HG02571 (cell line): ENCODE data around the gene NVL.
"Not testable (repeated sequence)": the region's sequence is repeated elsewhere in the genome, so short reads cannot be mapped to it uniquely, and the experiment has no call there.

Experiments
- ATAC-seq: cut with Tn5 transposase; IDR thresholded peaks from one replicate; pipeline ENCODE4 v1.9.1; 2021; ENCODE audit warnings: mild to moderate bottlenecking, moderate library complexity; ENCODE audit not compliant: unreplicated experiment

NVL gene

DNA sequence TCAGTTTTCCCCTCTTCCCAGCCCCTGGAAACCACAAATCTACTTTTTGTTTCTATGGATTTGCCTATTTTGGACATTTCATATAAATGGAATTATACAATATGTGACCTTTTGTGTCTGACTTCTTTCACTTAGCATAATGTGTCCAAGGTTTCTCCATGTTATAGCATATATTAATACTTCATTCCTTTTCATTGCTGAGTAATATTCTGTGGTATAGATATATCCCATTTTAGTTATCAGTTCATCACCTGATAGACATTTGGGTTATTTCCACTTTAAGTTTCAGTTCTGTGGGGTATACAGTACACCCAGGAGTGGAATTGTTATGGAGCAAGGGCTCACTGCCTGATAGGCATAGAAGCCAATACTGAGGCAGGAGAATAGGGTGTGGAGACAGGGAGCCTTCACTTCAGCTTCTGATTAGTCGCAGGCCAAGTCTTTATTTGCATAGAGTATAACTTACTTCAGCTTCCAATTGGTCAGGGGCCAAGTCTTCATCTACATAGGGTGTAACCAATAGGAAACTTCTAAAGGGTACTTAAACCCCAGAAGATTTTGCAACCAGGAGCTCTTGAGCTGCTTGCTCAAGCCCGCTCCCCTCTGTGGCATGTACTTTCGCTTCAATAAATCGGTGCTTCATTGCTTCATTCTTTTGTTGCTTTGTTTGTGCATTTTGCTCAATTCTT is 8.3 kb upstream of the NVL start:
- ATAC-seq, result no peak

DNA sequence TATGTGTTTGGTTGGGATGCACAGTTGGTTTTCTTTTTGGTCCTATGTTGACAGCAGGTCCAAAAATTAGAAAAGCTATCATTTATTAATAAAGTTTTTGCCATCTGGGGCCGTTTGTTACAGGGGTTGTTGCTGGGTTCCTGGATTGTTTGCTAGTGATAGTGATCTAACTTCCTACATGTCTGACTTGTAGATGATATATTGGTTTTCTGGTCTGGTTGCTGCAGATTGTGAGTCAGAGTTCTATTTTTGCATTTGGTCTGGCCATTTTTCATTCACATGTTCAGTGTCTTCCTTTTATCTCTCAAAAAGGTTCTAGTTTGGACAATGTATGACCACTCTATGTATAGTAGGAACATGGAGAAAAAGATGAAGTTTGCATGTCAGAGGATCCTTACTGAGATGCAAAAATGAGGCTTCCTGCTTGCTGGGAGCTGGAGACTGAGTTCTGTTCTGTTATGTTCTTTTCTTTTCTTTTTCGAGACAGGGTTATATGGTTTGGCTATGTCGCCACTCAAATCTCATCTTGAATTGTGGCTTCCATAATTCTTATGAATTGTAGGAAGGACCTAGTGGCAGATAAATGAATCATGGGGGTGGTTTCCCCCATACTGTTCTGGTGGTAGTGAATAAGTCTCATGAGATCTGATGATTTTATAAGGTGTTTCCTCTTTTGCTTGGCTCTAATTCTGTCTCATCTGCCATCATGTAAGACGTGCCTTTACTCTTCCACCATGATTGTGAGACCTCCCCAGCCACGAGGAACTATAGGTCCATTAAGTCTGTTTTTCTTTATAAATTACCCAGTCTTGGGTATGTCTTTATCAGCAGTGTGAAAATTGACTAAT is 4.2 kb upstream of the NVL start:
- no peak for ATAC-seq

DNA sequence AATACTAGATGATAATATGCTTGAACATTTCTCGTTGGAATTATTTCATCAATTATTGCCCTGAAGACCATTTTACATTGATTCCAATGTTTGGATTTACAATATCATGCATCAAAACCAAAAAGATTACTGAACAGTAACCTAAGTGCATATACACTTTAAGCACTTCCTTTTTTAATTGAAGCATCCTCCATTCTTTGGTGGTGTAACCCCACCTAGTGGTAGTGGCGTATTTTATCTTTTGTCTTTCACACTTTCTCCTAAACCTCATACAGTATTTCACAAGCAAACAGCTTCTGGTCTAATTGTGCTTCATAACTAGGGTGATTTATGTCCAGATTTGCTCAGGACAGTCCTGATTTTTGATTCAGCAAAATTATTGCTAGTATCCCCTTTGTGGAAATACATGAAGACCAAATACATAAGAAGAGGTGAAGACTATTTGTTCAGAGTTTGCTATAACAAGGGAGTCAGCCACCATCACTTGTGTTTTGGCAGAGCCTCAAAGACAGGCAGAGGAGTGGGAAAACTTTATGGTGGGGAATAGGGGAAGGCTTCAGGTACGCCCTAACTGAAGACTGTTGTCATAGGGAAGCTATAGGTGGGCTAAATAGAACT is 3.4 kb upstream of the NVL start:
- ATAC-seq, result peak; percentile 38

DNA sequence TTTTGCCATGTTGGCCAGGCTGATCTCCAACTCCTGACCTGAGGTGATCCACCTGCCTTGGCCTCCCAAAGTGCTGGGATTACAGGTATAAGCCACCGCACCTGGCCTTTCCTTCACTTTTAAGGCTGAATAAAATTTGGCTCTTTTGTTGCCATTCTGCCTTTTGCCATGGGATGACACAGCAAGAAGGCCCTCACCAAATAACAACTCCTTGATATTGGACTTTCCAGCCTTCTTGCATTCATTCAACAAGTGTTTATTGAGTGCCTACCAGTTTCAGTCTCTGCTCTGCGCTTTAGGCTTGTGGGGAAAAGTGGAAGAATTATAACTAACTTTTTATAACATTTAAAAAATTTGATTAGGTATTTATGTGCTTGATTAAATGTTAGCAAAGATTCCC is 1.9 kb upstream of the NVL start:
- ATAC-seq, result no peak

DNA sequence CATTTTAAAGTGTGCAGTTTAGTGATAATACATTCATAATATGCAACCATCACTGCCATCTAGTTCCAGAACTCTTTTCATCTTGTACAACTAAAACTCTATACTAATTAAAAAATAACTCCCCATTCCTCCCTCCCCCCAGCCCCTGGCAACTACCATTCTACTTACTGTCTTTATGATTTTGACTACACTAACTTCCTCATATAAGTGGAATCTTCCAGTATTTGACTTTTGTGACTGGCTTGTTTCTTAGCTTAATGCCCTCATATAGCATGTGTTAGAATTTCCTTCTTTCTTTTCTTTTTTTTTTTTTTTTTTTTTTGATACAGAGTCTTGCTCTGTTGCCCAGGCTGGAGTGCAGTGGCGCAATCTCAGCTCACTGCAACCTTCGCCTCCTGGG is 1.4 kb upstream of the NVL start:
- ATAC-seq, result no peak

DNA sequence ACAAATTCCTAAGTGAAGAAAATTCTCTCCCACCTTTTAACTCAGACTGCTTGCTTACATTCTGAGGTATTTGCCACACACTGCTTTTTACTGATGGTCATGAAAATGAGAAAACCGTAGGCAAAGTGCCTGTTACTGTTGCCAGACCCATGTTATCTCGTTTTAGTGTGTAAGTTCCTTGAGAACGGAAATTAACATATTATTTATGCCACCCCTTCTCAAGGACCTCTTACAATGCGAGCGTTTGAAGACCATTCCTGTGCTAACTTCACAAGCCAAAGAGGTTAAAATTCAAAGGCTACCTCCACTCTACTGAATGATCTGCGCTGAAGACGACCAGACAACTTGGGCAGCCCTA is 509 bp downstream of the NVL start:
- no peak for ATAC-seq

DNA sequence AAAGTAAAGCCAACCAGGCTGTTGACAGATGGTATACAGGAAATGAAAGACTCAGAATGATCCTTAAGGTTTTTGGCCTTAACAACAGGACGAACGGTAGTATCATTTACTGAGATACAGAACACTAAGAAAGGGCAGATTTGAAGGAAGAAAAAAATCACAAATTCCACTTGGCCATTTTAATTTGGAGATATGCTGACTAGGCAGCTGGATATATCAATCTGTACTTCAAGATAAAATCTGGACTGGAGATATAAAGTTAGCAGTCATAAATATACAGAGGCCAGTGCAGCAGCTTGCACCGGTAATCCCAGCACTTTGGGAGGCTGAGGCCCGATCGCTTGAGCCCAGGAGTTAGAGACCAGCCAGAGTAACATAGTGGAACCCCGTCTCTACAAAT is 1.3 kb downstream of the NVL start:
- ATAC-seq, result no peak

DNA sequence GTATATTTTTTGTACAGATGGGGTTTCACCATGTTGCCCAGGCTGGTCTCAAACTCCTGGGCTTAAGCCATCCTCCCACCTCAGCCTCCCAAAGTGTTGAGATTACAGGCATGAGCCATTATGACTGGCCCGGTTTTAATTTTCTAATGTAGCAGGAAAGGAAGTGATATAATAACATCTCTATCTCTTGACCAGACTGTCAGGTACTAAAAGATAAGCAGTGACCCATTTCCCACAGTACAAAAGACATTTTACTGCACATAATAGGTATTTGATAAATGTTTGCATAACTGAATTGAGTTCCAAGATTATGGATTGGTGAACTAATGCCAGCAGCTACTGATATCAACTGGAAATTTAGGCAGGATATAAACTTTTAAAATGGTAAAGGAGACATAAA is 4.0 kb downstream of the NVL start:
- no peak for ATAC-seq

DNA sequence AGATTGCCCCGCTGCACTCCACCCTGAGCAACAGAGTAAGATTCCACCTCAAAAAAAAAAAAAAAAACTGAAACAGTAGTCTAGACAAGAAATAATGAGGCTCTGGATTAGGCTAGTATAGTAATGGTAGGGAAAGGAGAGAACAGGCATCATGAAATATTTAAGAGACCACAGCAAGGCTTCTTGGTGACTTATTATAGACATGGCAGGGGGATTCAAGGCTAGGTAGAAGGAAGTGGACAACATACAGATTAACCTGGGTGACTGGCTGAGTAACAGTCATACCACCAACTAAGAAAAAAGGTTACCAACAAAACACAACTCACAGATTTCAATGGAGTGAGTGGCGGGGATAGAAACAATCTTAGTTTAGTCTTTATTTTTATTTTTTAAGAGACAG is 8.3 kb downstream of the NVL start:
- ATAC-seq, result no peak

DNA sequence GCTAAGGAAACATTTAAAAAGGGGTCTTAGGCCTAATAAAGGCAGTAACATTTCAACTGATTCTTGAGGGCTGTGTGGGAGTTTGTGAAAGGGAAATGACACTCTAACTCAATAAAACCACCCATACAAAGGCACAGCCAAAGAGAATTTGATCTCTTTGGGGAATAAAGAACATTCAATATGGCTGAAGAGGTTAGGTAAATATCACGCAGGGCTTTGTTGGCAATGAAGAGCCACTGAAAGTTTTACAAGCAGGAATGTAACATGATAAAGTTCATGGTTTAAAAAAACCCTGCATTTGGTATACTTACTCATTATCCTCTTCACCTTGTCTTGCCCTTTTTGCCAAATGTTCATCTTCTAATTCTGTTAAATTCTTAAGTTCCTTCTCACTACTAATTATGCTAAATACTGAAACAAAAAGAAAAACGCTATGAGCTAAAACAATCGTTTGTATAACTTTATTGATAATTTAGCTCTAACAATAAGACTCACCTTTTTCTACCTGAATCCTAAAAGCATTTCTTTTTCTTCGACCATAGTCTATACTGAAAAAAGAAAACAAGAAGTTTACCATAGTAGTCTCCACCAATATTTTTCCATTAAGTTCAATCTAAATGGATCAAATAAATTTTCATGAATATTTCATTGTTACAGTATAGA is 12.5 kb downstream of the NVL start:
- ATAC-seq, result no peak

DNA sequence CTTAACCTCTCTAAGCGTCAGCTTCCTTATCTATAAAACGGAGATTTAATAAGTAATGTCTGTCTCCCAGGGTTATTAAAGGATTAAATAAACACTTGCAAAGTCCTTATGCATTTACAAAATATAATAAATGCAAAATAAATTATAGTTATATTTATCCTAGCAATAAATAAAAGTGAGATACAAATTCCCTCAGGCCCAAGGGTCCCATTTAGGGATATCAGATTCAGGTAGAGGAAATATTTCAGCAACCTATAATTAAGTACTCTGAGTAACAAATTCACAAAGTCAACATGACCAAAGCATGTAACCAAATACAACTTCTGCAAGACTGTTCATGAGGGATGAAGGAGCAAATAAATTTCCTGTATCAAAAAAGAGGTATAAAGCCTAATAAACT is 17.9 kb downstream of the NVL start:
- no peak for ATAC-seq

DNA sequence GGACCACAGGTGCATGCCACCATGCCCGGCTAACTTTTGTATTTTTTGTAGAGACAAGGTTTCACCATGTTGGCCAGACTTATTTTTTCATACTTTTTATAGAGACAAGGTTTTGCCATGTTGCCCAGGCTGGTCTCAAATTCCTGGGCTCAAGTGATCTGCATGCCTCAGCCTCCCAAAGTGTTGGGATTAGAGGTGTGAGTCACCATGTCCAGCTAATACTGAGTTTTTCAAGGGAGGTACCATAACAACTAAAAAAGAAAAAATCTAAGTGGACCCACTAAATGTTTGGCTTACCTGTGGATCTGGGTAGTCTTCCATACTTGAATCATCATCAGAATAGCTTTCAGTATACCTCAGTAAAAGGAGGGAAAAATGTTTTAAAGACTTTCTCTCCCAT is 18.5 kb downstream of the NVL start:
- not testable (repeated sequence) for ATAC-seq

DNA sequence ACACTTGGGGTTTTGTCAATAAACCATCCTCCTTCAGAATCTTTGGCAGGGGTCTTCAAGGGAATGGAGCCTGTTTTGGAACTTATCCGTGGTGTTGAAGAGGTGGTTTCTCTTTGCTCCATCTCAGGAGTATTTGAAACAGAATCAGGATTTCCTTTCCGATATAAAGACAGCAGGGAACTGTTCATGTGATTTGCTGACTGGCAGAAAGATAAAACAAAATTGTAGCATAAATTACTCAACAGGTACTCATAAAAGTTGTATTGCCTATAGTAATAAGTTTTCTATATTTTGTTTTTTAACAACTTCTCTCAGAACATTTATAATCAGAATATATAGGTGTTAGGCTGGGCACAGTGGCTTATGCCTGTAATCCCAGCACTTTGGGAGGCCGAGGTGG is 21.9 kb downstream of the NVL start:
- ATAC-seq, result no peak

DNA sequence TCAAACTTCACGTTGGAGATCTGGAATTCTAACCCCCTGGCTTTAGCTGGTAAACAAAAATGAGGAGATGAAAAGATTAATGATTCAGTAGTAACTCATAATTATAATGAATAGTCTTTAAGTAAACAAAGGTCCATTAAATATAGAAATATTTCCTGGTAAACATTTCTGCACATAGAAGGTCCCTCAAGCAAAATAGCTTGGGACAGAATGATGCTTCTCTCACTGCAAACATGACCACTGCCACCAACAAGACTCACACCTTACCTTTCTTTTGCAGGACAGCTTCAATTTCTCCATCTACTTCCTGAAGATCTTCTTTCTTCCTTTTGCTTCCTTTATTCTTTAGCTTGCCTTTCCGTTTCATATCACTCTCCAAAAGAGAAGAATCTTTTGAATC is 25.2 kb downstream of the NVL start:
- no peak for ATAC-seq

DNA sequence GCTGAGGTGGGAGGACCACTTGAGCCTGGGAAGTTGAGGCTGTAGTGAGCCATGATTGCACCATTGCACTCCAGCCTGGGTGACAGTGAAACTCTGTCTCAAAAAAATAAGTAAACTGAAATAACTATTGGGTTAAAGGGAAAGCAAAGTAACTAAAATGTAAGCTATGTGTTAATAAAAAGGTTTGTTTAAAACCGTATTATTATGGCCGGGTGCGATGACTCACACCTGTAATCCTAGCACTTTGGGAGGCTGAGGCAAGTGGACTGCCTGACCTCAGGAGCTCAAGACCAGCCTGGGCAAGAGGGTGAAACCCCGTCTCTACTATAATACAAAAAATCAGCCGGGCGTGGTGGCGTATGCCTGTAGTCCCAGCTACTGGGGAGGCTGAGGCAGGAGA is 27.0 kb downstream of the NVL start:
- no peak for ATAC-seq

DNA sequence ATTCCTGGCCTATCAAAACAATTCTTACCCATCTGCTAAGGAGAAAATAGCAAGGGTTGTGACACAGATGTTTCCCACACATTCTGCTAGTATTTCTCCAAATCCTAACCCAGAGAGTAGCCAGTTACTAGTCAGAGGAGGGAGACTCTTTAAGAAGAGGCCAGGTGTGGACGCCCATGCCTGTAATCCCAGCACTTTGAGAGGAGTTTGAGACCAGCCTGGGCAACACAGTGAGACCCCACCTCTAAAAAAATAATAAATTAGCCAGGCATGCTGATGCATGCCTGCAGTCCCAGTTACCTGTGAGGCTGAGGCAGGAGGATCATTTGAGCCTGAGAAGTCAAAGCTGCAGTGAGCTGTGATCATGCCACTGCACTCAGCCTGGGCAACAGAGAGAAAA is 28.6 kb downstream of the NVL start:
- no peak for ATAC-seq

DNA sequence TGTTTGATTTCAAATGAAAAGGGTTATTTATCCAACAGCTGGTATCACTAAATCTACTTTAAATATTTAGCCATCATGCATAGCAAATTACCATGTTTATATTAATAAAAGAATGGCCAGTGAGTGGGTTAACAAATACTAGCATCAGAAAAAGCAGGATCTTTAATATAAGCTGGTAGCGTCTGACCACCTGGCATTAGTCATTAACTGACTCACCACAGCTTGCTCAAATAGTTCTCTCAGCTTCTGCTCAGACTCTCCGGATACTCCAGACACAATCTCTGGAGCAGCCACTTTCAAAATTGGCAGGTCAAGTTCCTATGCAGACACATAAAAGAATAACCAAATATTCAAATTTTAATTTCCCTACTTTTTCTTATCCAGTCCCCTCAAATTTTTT is 29.6 kb downstream of the NVL start:
- no peak for ATAC-seq

DNA sequence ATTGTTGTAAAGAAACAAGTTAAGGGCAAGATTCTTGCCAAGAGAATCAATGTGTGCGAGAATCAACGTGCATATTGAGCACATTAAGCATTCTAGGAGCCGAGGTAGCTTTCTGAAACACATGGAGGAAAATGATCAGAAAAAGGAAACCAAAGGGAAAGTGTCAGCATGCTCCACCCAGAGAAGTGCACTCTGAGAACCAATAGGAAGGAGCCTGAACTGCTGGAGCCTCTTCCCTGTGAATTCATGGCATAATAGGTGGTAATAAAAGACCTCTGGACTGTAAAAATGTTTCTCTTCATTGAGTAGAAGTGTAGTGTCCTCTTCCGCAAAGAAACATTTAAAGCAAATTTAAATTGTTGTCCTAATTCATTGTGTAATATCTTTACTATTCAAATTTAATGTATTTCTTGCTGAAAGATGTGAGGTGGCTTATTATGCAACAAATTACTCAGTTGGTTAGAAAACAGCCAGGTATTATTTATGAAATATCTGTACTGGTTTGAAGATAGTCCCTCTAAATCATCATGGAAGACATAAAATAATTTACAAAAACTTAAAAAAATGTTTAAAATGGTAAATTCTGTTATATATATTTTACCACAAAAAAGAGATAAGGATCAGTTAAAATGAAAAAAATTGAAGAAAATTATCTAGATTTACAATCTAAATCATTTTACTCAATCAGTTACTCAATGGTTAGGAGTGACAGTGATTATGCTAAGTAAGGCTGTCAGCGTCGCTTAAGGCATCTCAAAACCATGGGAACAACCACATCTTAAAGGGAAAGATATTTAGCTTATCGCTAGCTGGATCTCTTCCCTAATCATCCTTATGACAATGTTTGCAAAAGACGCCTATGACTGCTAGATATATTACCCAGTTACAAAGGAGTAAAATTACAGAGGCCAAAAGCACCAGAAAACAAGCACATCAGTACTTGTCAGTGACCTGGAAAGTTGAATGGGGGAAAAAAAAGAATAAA is 31.3 kb downstream of the NVL start:
- no peak for ATAC-seq

DNA sequence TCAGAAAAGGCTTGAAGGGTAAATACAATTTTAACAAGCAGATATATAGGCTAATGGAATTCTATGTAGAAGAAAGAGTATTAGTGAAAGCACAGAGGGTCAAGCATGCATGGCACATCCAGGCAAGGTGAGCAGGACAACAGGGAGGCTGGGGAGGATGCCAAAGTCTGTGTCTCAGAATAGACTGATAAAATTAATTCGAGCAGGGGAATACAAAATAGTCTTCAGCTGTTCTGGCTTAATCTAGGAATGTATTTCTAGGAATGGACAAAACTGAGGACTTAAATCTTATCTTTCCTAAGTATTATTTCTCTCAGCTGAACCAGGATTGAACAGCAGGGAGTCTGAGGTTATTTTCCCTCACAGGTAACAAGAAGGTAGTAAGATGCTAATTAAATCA is 35.2 kb downstream of the NVL start:
- no peak for ATAC-seq

DNA sequence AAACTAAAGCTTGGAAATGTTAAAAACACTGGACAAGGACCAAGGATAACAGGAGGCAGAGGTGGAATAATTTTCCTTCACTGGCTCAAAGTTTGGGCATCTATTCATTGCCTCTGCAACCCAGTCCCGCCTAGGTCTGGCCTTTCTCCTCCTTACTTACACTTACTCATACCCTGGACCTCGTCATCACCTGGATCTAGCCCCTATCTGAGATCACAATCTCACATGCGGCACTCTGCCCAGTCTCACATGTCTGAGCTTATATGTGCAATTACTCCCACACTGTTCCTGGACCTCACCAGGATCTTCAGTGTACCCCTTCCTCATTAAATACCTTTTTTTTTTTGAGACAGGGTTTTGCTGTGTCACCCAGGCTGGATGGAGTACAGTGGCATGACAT is 37.6 kb downstream of the NVL start:
- ATAC-seq, result no peak

DNA sequence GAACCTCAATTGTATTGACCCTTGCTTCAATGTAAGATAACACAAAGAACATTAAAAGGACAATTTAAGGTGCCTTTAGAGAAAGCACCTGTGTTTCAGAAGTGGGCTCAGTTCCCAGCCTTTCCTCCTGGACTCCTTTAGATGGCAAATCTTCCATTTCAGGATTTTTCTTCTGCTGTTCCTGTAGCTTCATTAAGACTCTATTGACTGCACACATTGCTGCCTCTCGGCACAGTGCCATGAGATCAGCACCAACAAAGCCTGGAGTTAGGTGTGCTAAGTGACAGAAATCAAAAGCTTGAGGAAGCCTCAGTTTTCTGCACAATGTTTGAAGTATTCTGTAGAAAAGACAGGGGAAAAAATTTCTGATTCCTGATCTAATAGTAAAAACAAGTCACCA is 40.6 kb downstream of the NVL start:
- no peak for ATAC-seq
